Measurements from ENCODE around the gene SLC12A5. TPM values are rescaled to one million over a fixed set of nuclear protein-coding genes. Genes with fewer than 3 reads are reported as not detected.

The SLC12A5 gene
- total RNA-seq, 1 donor from 2014 or later, result 2.1 TPM

DNA sequence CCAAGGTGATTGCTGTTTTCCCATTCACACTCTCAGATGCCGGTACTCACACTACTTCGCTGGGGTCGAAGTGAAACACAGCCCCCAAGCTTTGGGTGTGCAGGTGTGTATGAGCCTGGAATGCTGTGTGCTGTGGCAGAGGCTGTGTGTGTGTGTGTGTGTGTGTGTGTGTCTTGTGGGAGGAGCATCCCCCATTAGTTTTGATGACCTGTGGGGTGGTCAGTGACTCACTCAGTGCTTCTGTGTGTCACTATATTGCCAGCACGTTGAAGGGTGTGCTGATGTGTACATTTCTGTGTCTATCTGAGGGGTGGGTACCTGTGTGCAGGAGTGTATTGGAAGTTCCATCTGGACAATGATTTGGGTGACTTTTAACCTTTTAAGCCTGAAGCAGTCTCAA is 5.0 kb upstream of the SLC12A5 start:
- Mint-ChIP-seq H3K4me1 (ENCODE audit: low read depth) (peaks cover 6% of the 10 kb centered on the region), H3K27ac (ENCODE audit: unreplicated experiment) (no peak overlapping the region), H3K27me3 (ENCODE audit: low read depth) (peaks cover 54% of the 10 kb centered on the region), H3K4me3 (ENCODE audit: unreplicated experiment) (no peak overlapping the region), H3K9me3 (ENCODE audit: low read depth) (no peaks in the 10 kb centered on the region), H3K36me3 (ENCODE audit: low read depth) (no peaks in the 10 kb centered on the region)
- DNase-seq (ENCODE audit: low spot score), result no peak
- TF ChIP-seq, protein P1, sequence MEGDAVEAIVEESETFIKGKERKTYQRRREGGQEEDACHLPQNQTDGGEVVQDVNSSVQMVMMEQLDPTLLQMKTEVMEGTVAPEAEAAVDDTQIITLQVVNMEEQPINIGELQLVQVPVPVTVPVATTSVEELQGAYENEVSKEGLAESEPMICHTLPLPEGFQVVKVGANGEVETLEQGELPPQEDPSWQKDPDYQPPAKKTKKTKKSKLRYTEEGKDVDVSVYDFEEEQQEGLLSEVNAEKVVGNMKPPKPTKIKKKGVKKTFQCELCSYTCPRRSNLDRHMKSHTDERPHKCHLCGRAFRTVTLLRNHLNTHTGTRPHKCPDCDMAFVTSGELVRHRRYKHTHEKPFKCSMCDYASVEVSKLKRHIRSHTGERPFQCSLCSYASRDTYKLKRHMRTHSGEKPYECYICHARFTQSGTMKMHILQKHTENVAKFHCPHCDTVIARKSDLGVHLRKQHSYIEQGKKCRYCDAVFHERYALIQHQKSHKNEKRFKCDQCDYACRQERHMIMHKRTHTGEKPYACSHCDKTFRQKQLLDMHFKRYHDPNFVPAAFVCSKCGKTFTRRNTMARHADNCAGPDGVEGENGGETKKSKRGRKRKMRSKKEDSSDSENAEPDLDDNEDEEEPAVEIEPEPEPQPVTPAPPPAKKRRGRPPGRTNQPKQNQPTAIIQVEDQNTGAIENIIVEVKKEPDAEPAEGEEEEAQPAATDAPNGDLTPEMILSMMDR (IDR thresholded peaks at IDR 0.05), result no peak

DNA sequence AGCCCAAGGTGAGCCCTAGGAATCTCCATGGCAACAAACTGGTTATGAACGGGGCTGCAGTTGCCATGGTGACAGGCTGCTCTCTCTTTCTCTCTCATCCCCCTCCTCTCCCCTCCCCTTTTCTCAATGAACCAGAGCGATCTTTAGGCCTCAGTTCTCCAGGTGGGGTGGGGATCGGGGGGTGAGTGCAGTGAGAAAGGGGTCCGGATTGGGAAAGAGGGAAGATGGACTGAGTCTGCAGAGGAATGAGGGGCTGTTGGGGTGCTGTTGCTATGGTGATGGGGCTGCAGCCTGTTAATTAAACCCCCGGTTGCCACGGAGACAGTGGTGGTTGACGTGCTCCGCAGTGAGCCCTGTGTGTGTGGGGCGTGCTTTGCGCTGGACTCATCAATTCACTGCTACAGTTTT is 3.6 kb upstream of the SLC12A5 start:
- H3K4me3 Mint-ChIP-seq (ENCODE audit: unreplicated experiment), result no peak overlapping the region
- H3K36me3 Mint-ChIP-seq (ENCODE audit: low read depth), result no peaks in the 10 kb centered on the region
- TF ChIP-seq, protein P1 (IDR thresholded peaks at IDR 0.05), result no peak
- no peak for DNase-seq (ENCODE audit: low spot score)
- H3K9me3 Mint-ChIP-seq (ENCODE audit: low read depth), result no peaks in the 10 kb centered on the region
- H3K27ac Mint-ChIP-seq (ENCODE audit: unreplicated experiment), result no peak overlapping the region
- H3K27me3 Mint-ChIP-seq (ENCODE audit: low read depth), result peaks cover 58% of the 10 kb centered on the region
- H3K4me1 Mint-ChIP-seq (ENCODE audit: low read depth), result peaks cover 6% of the 10 kb centered on the region

- Mint-ChIP-seq H3K9me3 (ENCODE audit: low read depth) (no peaks in the 10 kb centered on the region), H3K4me1 (ENCODE audit: low read depth) (no peaks in the 10 kb centered on the region), H3K27ac (ENCODE audit: unreplicated experiment) (no peak overlapping the region), H3K36me3 (ENCODE audit: low read depth) (no peaks in the 10 kb centered on the region), H3K27me3 (ENCODE audit: low read depth) (peaks cover 60% of the 10 kb centered on the region), H3K4me3 (ENCODE audit: unreplicated experiment) (no peak overlapping the region)
- TF ChIP-seq, protein P1 (IDR thresholded peaks at IDR 0.05), result no peak
- no peak for DNase-seq (ENCODE audit: low spot score)
These were observed 1.7 kb upstream of the SLC12A5 start for GRCh38 chr20:46027245-46027853.

GRCh38 chr20:46028110-46028509 is 905 bp upstream of the SLC12A5 start:
- no peak for DNase-seq (ENCODE audit: low spot score)
- Mint-ChIP-seq H3K4me1 (ENCODE audit: low read depth) (no peaks in the 10 kb centered on the region), H3K27ac (ENCODE audit: unreplicated experiment) (no peak overlapping the region), H3K9me3 (ENCODE audit: low read depth) (no peaks in the 10 kb centered on the region), H3K27me3 (ENCODE audit: low read depth) (peaks cover 64% of the 10 kb centered on the region), H3K36me3 (ENCODE audit: low read depth) (no peaks in the 10 kb centered on the region), H3K4me3 (ENCODE audit: unreplicated experiment) (no peak overlapping the region)
- TF ChIP-seq, protein P1 (IDR thresholded peaks at IDR 0.05), result no peak

- Mint-ChIP-seq H3K4me3 (ENCODE audit: unreplicated experiment) (no peak overlapping the region), H3K9me3 (ENCODE audit: low read depth) (no peaks in the 10 kb centered on the region), H3K36me3 (ENCODE audit: low read depth) (no peaks in the 10 kb centered on the region), H3K4me1 (ENCODE audit: low read depth) (no peaks in the 10 kb centered on the region), H3K27ac (ENCODE audit: unreplicated experiment) (no peak overlapping the region), H3K27me3 (ENCODE audit: low read depth) (peaks cover 61% of the 10 kb centered on the region)
- TF ChIP-seq, protein P1 (IDR thresholded peaks at IDR 0.05), result no peak
- no peak for DNase-seq (ENCODE audit: low spot score)
These were observed 1.4 kb downstream of the SLC12A5 start for GRCh38 chr20:46030284-46031013.

Measured in chondrocyte (in vitro differentiated cells).